Measurements from ENCODE around the gene ANKMY2. TPM values are rescaled to one million over a fixed set of nuclear protein-coding genes. Genes with fewer than 3 reads are reported as not detected.
A peak's percentile ranks its signal among the peaks of the same experiment; 100 is the strongest.

The ANKMY2 gene
- total RNA-seq, 1 experiment from 2014 or later, result 23.9 TPM

- Histone ChIP-seq H3K27me3 (replicated peaks) (no peaks in the 10 kb centered on the region), H3K36me3 (no peaks in the 10 kb centered on the region), H3K27ac (no peak overlapping the region), H3K4me3 (no peak overlapping the region), H3K9me3 (replicated peaks) (no peaks in the 10 kb centered on the region), H3K4me1 (replicated peaks) (peaks cover 10% of the 10 kb centered on the region)
- DNase-seq (ENCODE audit: low read depth in 1 of 2, low spot score in 2 of 2), result no peak
Observed at GRCh38 chr7:16650266-16650665, 4.7 kb upstream of the ANKMY2 start.

GRCh38 chr7:16649196-16649595 lies 3.6 kb upstream of the ANKMY2 start:
- H3K4me1 ChIP-seq (replicated peaks), result peaks cover 12% of the 10 kb centered on the region
- H3K27me3 ChIP-seq (replicated peaks), result no peaks in the 10 kb centered on the region
- H3K36me3 ChIP-seq, result peaks cover 4% of the 10 kb centered on the region; the same call in 1 of the 2 replicates
- no peak overlapping the region for H3K27ac ChIP-seq
- DNase-seq (ENCODE audit: low read depth in 1 of 2, low spot score in 2 of 2), result no peak
- H3K4me3 ChIP-seq, result no peak overlapping the region
- H3K9me3 ChIP-seq (replicated peaks), result no peaks in the 10 kb centered on the region

- H3K9me3 ChIP-seq (replicated peaks), result no peaks in the 10 kb centered on the region
- DNase-seq (ENCODE audit: low read depth in 1 of 2, low spot score in 2 of 2), result no peak
- H3K36me3 ChIP-seq, result peaks cover 8% of the 10 kb centered on the region; the same call in 1 of the 2 replicates
- H3K4me1 ChIP-seq (replicated peaks), result peaks cover 15% of the 10 kb centered on the region
- H3K4me3 ChIP-seq, result no peak overlapping the region
- H3K27me3 ChIP-seq (replicated peaks), result no peaks in the 10 kb centered on the region
- H3K27ac ChIP-seq, result no peak overlapping the region
Observed at GRCh38 chr7:16648551-16648950, 3.0 kb upstream of the ANKMY2 start.

GRCh38 chr7:16647435-16647960 lies 1.9 kb upstream of the ANKMY2 start:
- Histone ChIP-seq H3K4me1 (replicated peaks) (peaks cover 15% of the 10 kb centered on the region), H3K36me3 (peaks cover 15% of the 10 kb centered on the region), H3K27ac (no peak overlapping the region), H3K27me3 (replicated peaks) (no peaks in the 10 kb centered on the region), H3K4me3 (peak overlapping the region; percentile 83; the same call in 1 of the 2 replicates), H3K9me3 (replicated peaks) (no peaks in the 10 kb centered on the region)
- no peak for DNase-seq (ENCODE audit: low read depth in 1 of 2, low spot score in 2 of 2)

GRCh38 chr7:16646472-16647072 lies 1.0 kb upstream of the ANKMY2 start:
- Histone ChIP-seq H3K27me3 (replicated peaks) (no peaks in the 10 kb centered on the region), H3K36me3 (peaks cover 17% of the 10 kb centered on the region), H3K4me3 (peak overlapping the region; percentile 83), H3K9me3 (replicated peaks) (no peaks in the 10 kb centered on the region), H3K4me1 (replicated peaks) (peaks cover 15% of the 10 kb centered on the region), H3K27ac (no peak overlapping the region)
- peak in 1 of 2 experiments; percentile 32 for DNase-seq (ENCODE audit: low read depth in 1 of 2, low spot score in 2 of 2)

GRCh38 chr7:16644636-16645592 lies 640 bp downstream of the ANKMY2 start:
- peak; percentile 48 to 61 for DNase-seq (ENCODE audit: low read depth in 1 of 2, low spot score in 2 of 2)
- peaks cover 19% of the 10 kb centered on the region for H3K36me3 ChIP-seq
- H3K9me3 ChIP-seq (replicated peaks), result no peaks in the 10 kb centered on the region
- no peaks in the 10 kb centered on the region for H3K27me3 ChIP-seq (replicated peaks)
- peak overlapping the region; percentile 96 for H3K27ac ChIP-seq
- peaks cover 15% of the 10 kb centered on the region for H3K4me1 ChIP-seq (replicated peaks)
- peak overlapping the region; percentile 83 for H3K4me3 ChIP-seq

GRCh38 chr7:16644157-16644556 lies 1.4 kb downstream of the ANKMY2 start:
- H3K4me3 ChIP-seq, result peak overlapping the region; percentile 83
- H3K9me3 ChIP-seq (replicated peaks), result no peaks in the 10 kb centered on the region
- peaks cover 19% of the 10 kb centered on the region for H3K36me3 ChIP-seq
- no peak for DNase-seq (ENCODE audit: low read depth in 1 of 2, low spot score in 2 of 2)
- H3K27ac ChIP-seq, result no peak overlapping the region
- H3K27me3 ChIP-seq (replicated peaks), result no peaks in the 10 kb centered on the region
- H3K4me1 ChIP-seq (replicated peaks), result peaks cover 15% of the 10 kb centered on the region

GRCh38 chr7:16638282-16639280 lies 7.0 kb downstream of the ANKMY2 start:
- peaks cover 31% of the 10 kb centered on the region for H3K36me3 ChIP-seq
- H3K4me3 ChIP-seq, result no peak overlapping the region
- H3K27ac ChIP-seq, result no peak overlapping the region
- no peaks in the 10 kb centered on the region for H3K27me3 ChIP-seq (replicated peaks)
- no peaks in the 10 kb centered on the region for H3K4me1 ChIP-seq (replicated peaks)
- DNase-seq (ENCODE audit: low read depth in 1 of 2, low spot score in 2 of 2), result no peak
- no peaks in the 10 kb centered on the region for H3K9me3 ChIP-seq (replicated peaks)

- H3K36me3 ChIP-seq, result peaks cover 26% of the 10 kb centered on the region
- H3K4me3 ChIP-seq, result no peak overlapping the region
- H3K4me1 ChIP-seq (replicated peaks), result no peaks in the 10 kb centered on the region
- no peaks in the 10 kb centered on the region for H3K9me3 ChIP-seq (replicated peaks)
- no peaks in the 10 kb centered on the region for H3K27me3 ChIP-seq (replicated peaks)
- H3K27ac ChIP-seq, result no peak overlapping the region
- no peak for DNase-seq (ENCODE audit: low read depth in 1 of 2, low spot score in 2 of 2)
Observed at GRCh38 chr7:16637379-16637778, 8.2 kb downstream of the ANKMY2 start.

GRCh38 chr7:16636555-16637101 lies 8.9 kb downstream of the ANKMY2 start:
- no peaks in the 10 kb centered on the region for H3K9me3 ChIP-seq (replicated peaks)
- no peaks in the 10 kb centered on the region for H3K4me1 ChIP-seq (replicated peaks)
- DNase-seq (ENCODE audit: low read depth in 1 of 2, low spot score in 2 of 2), result no peak
- no peak overlapping the region for H3K27ac ChIP-seq
- H3K4me3 ChIP-seq, result no peak overlapping the region
- peaks cover 25% of the 10 kb centered on the region for H3K36me3 ChIP-seq
- H3K27me3 ChIP-seq (replicated peaks), result no peaks in the 10 kb centered on the region

- Histone ChIP-seq H3K36me3 (peaks cover 22% of the 10 kb centered on the region), H3K4me1 (replicated peaks) (no peaks in the 10 kb centered on the region), H3K27me3 (replicated peaks) (no peaks in the 10 kb centered on the region), H3K9me3 (replicated peaks) (no peaks in the 10 kb centered on the region), H3K27ac (no peak overlapping the region), H3K4me3 (no peak overlapping the region)
- DNase-seq (ENCODE audit: low read depth in 1 of 2, low spot score in 2 of 2), result no peak
Observed at GRCh38 chr7:16634271-16634738, 11.2 kb downstream of the ANKMY2 start.

GRCh38 chr7:16630654-16631053 lies 14.9 kb downstream of the ANKMY2 start:
- no peaks in the 10 kb centered on the region for H3K27me3 ChIP-seq (replicated peaks)
- H3K9me3 ChIP-seq (replicated peaks), result no peaks in the 10 kb centered on the region
- peaks cover 14% of the 10 kb centered on the region for H3K36me3 ChIP-seq
- H3K4me1 ChIP-seq (replicated peaks), result no peaks in the 10 kb centered on the region
- no peak for DNase-seq (ENCODE audit: low read depth in 1 of 2, low spot score in 2 of 2)
- no peak overlapping the region for H3K27ac ChIP-seq
- no peak overlapping the region for H3K4me3 ChIP-seq

GRCh38 chr7:16627236-16627635 lies 18.3 kb downstream of the ANKMY2 start:
- no peak for DNase-seq (ENCODE audit: low read depth in 1 of 2, low spot score in 2 of 2)
- Histone ChIP-seq H3K4me1 (replicated peaks) (no peaks in the 10 kb centered on the region), H3K36me3 (peaks cover 28% of the 10 kb centered on the region), H3K9me3 (replicated peaks) (no peaks in the 10 kb centered on the region), H3K27ac (no peak overlapping the region), H3K4me3 (no peak overlapping the region), H3K27me3 (replicated peaks) (no peaks in the 10 kb centered on the region)

Data from SJSA1 (cell line).